Activated naive CD4-positive, alpha-beta T cell treated with anti-CD3 and anti-CD28 coated beads, Interleukin-2, amount 50 U/mL, for 16 hours (primary cell): ENCODE measurements around the gene MYOT.
"Not testable (repeated sequence)": the region's sequence is repeated elsewhere in the genome, so short reads cannot be mapped to it uniquely, and the experiment has no call there.

ENCODE experiments used
- DNase-seq: peaks from one replicate; pipeline ENCODE4 v3.0.0-alpha.2; 2020

Gene MYOT, protein sequence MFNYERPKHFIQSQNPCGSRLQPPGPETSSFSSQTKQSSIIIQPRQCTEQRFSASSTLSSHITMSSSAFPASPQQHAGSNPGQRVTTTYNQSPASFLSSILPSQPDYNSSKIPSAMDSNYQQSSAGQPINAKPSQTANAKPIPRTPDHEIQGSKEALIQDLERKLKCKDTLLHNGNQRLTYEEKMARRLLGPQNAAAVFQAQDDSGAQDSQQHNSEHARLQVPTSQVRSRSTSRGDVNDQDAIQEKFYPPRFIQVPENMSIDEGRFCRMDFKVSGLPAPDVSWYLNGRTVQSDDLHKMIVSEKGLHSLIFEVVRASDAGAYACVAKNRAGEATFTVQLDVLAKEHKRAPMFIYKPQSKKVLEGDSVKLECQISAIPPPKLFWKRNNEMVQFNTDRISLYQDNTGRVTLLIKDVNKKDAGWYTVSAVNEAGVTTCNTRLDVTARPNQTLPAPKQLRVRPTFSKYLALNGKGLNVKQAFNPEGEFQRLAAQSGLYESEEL

DNA sequence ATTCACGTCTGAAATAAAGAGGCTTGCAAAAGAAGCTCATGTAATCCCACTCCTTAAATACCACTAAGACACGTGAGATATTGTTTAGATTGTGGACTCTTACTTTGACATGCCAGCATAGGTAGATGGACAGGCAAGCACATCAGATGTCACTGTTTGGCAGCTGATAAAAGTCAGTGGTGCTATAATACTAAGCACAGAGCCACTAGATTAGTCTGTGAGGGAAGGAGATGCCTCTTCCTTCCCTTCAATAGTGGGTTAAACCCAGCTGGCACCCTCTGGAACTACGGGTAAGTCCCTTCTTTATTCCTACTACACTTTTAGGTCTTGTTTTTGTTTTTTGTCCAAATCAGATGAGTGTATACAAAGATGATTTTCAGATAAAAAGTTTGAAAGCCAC is at the start of gene MYOT:
Gene MYOT, plus strand, starts transcription at position 197 of the 400 bp plus-strand sequence. CDS start 2,792 bp downstream, outside the sequence.
- no peak for DNase-seq

DNA sequence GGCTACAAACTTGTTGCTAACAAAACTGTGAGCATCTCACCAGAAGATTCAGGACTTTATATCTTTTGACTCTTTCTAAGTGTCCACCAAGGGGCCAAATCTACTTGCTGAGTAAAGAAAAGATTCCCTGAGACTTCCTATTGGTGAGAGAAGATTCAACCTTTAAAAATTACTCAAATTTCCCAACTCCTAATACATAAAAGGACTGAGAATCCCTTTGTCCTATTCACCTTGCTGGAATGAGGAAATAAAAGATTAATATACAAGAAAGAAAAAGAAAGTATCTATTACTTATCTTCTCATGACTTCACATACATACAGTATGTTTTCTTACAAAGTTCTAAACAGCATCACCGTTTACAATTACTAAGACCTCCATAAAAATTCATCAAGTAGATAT is 47.9 kb upstream of the MYOT start:
- DNase-seq: no peak

DNA sequence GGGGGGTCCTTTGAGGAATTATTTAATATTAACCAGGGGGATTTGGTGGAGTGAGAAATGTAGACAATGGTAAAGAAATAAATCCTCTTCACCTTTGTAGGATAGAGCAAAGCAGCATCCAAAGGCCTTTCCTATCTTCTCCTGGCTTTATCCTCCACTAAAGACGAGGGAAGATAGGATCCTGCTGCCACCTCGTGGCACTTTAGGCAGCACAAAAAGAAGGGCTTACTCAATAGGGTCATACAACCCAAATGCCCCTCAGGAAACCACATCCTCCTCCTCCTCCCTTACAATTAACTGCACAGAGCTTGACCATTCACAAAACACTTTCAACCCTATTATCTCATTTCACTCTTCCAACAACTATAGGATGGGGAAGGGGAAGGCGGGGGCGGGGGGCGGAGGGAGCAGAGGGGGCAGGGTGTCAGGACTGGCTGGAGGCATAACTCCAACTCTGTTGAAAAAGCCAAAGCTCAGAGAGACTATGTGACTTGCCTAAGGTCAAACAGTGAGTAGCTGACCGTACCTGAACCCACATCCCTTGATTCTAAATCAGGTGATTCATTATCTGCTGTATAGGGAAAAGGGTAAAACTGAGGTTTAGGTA is 45.4 kb upstream of the MYOT start:
- DNase-seq: no peak

DNA sequence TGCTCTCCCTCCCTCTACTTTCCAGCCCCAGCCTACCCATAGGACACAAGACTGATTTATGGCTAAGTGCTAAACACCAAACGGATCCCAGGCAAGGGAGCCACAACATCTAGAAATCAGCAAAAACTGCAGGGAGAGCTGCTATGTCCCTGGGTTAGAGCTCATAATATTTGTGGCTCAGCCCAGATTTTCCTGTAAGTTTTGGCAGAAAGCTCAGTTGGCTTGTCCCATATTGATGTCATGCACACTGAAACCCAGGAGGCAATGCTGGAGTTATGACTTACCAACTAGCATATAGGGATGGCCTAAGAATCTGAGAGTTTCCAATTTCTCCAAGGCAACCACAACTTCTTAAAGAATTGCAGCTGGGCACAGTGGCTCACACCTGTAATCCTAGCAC is 44.7 kb upstream of the MYOT start:
- no peak for DNase-seq

DNA sequence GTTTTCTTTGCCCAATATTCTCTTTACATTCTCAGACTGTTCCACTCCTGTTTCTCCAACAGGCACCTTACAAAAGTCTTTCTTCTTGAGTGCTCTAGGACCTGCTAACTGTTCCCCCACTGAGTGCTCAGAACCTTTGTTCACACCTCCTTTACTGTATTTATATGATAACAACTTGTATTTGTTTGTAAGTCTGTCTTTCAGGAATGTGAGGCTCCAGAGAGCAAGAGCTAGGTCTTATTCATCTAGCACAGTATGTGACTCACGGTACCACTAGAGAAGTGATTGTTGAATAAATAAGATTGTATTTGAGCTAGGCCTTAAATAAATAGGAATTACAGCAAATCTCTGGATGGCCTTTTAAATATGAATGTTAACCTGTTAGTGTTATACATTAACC is 42.5 kb upstream of the MYOT start:
- no peak for DNase-seq

DNA sequence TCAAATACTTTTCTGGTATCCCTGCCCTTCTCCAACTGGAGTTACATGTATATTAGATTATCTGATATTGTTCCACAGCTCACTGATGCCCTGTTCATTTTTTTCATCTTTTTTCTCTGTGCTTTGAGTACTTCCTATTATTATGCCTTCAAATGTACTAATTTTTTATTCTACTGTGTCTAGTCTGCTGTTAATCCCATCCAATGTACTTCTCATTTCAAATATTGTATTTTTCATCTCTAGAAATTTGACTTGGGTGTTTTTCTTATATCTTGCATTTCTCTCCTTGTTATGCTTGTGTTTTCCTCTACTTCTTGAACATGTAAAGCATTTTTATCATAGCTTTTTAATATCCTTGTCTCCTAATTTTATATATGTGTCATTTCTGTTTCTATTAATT is 41.6 kb upstream of the MYOT start:
- no peak for DNase-seq

DNA sequence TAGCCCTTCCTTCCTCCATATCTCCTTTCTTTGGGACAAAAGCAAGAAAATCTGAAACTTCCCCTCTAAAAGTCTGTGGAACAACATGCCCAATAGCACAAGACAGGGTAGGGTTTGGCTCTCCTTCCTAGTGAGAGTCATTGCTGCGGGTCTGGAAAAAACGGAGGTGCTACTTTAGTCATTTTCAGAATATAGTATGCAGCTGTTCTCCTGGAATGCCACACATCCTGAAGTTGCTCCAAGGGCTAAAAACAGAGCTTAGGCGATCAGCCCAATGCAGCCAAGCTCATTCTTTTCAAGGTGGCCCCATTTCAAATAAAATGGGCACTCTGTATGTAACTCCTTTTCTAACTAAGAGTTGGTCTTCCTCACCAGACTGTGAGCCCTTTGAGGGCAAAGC is 39.5 kb upstream of the MYOT start:
- DNase-seq: no peak

DNA sequence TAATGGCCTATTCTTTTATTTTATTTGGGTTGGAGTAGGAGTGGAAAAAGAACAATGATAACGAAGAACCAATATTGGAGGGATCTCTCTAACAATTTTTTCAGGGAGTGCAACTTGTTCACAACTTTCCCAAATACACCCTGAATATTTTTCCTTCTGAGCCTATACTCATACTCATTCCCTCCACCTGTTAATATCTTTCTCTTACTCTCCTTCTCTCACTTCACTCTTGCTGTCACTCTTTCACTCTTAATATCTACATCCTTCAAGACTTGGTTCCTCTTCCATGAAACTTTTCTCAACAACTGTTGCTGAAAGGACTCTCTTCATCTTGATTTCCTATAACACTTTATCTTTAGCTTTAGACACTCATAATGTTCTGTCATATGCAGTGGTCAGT is 39.0 kb upstream of the MYOT start:
- DNase-seq: no peak

DNA sequence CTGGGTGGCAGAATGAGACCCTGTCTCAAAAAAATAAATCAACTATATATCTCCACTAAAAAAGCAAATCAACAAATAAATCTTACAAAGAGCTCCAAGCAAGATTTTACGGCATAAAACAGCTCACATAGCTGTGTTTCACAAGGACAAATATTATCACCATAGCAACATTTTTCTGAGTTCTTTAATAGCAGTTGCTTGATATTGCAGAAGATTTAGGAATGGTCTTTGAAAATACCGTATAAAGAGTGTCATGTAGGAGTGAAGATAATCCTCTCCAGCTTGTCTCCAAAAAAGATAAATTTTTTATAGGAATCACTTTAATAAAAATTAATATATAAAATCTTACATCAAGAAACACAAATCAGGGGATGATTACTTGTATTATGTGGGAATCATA is 36.6 kb upstream of the MYOT start:
- DNase-seq: no peak

DNA sequence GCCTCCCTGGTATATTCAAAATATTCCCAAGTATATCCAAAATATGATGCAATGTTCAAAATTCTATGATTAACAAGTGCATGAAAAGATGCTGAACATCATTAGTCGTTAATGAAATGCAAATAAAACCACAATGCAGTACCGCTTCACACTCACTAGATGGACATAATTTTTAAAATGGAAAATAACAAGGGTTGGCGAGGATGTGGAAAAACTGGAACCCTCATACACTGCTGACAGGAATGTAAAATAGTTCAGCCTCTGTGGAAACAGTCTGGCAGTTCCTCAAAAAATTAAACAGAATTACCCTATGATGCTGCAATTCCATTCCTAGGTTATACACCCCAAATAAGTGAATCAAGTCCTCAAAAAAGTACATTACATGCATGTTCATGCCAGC is 36.1 kb upstream of the MYOT start:
- no peak for DNase-seq

DNA sequence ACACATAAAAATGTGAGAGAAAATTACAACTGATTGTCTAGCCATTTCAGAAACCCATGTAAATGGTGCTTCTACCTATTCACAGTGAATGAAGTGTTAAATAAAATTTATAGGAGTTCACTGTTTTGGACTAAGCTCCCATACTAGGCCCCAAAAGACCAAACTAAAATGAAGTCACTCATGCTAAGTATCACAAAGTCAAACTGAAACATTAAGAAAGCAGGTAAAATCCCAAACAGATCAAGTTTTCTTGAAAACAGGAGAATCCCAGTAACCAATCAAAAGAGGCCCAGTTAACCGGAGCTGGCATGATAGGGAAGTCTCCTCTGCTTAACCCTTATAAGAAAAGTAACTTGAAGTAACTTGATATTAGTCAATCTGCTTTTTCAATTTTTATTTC is 35.2 kb upstream of the MYOT start:
- no peak for DNase-seq

DNA sequence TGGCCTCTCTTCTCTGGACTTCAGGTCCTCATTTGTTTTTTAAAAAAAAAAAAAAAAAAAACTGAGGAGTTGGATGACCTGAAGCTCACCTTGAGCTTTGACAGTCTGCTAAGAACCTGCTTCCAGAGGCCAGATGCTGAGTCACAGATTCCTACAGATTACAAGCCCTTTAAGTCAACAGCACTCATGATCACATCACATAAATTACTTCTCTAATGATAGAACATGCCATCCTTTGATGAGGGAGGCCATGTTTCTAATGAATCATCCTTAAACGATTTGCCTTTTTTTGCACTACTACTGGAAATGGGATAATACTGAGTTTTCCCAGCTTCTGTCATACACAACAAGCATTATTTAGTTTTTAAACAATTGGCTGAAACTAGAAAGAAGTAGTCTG is 34.2 kb upstream of the MYOT start:
- DNase-seq: no peak

DNA sequence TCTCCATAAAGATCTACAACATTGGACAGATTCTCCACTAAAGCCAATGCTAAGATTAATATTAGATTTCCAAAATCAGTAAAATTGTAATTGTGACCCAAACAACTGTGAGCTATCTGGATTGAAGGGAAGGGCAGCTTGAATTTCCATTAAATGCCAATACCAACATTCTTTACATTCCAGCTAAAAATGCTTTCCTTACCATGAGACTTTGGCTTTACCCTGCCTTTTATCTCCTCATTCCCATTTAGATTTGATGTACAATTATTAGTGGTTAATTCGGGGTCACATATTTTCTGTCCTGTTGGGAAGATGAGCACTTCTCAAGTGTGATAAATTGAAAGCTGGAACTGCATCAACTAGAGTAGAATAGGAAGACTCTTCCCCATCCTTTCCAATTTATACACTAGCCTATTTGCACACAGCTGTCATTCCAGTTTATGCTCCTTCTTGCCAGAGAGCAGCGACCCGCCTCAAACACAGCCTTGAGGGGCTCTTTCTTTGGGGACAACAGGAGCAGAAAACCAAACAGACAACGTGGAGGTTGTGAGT is 33.1 kb upstream of the MYOT start:
- no peak for DNase-seq

DNA sequence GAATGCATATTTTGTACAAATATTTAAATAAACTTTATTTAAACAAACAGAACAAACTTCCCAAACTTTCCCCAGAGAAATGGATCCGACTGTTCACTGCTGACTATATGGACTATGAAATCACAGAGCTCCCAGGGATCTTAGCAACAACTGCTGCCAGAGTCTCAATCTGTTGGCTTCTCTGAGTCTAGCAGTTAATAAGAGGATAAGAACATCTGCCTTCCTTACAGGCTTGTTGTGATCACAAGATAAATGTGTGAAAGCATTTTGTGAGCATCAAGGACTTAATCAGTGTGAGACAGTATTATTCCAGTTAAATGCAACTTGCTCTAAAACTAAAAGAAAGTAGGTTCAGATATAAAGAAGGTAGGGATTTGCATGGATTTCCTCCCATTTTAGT is 31.4 kb upstream of the MYOT start:
- DNase-seq: no peak

DNA sequence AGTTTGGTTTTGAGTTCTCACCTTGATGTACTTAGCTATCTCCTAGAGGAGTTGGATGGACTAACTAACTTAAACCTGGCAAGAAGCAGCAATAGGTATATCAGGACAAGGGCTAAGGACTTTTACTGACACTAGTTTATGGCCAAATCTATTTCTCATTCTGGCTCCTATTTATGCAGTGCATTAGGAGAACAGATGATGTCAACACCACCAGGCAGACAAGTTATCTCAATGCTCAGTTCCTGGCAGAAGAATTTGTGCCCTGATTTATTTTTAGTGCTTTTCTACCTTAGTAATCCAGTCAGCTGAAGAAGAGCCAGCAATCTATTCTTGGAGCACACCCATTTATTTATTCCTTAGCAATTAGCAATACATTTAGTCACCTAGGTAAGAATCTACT is 30.7 kb upstream of the MYOT start:
- DNase-seq: no peak

DNA sequence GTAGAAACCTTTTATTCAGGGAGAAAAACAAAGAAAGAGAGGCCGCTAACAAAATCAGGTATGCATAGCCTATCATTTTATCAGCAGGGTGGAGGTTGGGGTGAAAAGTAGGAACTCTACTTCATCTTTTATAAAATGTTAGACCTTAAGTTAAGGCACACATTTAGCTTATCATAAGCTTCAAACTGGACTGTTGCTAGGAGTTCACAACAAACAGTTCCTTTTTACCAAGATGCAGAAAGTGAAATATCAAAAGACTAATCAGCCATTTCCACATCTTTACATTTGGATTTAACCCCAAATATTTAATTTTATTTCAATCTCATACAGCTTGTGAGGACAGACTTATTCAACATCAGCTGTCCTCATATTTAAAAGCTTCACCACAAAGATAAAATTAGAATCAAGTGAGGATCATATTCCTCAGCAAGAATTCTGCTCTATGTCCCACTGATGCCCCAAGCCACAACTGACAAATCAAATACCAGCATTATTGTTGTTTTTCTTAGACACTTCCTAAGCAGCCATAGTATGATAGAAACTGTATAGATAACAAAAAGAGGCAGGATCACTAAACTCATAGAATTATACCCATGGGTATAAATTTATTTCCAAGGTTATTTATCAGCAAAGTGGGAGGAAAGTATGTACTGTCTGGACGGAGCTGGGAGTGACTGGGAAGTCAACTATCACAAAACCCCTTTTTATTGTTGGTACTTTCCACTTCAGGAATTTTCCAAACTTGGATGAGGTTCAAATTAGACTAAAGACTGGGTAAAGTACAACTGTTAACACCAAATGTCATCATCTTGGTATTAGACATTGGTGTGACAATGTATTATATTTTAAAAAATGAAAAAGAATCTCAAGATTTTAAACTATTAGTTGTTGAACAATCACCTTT is 29.9 kb upstream of the MYOT start:
- DNase-seq: no peak

DNA sequence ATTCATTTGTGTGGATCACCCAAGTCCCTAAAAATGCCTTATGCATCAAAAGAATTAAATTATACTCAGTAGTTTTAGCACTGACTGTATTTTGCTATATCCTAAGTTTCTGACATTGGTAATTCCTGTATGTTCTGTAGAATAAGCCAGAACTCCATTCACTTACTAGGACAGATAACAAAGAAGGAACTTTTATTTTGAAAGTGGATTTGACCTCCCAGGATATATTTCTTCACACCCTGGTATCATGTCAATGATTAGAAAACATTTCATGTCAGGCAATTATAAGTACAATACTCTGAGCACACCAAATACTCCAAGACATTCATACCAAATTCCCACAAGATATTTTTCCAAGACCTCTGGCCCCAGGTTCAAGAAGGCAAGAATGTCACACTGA is 28.7 kb upstream of the MYOT start:
- no peak for DNase-seq

DNA sequence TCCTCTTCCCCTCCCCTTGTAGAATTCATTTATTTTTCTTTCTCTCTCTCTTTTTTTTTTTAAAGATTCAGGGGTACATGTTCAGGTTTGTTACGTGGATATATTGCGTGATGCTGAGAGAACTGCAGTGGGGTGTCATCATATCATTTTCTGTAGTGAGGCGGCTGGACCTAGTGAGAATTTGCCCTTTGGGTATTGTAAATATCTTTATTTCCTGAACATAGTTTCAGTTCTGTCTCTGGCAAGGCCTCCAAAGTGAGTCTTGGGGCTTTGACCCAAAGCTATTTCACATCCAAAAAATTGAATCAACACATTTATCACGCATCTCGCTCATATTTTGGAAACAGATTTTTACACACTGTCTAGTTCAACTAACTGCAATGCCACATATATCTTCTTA is 25.4 kb upstream of the MYOT start:
- no peak for DNase-seq

DNA sequence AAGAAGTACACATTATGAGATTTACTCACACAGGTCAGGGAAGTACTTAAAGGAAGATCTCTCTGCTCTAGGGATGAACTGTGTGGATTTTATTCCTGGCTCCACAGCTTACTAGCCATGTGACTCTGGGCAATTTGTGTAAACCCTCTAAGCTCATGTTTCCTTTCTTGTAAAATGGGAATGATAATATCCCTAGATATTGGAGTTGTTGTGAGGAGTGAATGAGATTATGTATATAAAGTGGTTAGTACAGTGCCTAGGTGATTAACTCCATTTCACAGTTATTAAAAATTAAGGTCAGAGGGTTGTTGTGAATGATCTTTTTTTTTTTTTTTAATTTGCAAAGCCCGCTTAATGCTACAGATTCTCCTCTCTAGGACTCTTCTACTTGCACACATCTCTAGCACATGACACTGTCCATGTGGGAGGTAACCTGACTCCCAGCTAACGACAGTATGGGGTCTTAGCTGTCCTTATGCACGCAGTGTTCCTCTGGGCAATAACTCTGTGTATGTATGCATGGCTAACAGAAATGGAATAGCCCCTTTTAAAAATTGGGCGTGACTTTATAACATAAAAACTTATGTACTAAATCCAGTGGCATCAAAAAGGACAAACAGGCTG is 23.9 kb upstream of the MYOT start:
- DNase-seq: no peak

DNA sequence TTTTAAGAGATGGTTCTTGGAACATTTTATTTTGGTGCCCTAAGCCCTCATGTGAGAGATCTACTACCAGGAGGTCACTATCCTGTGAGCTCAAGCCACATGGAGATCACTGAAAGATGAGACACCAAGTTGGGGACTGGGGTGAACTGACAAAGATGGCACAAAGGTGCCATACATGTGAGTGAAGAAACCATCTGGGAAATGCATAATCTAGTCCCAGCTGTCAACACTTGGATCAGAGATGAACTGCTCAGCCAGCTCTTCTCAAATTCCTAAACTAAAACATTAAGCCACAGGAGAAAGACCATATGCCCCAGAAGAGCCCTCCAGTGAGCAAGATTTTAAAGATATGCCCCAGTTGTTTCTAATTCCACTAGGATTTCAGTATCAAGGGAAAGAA is 22.2 kb upstream of the MYOT start:
- DNase-seq: no peak

DNA sequence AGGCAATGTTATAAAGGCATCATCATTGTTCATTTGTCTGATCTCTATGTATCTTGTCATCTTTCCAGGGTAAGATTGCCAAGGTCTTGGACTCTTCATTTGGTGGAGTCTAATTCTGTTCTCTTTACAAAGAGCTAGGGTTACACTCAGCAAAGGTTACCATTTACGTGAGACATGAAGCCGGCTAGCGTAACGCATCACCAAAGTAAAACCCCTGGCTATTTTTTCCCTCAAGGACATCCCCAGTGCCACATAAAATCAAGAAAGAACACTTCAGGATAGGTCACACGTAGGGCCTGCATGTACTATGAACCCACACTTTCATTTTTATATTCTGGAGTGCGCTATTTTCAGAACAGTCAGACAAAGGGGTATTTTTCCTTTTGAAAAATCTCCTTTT is 20.0 kb upstream of the MYOT start:
- no peak for DNase-seq

DNA sequence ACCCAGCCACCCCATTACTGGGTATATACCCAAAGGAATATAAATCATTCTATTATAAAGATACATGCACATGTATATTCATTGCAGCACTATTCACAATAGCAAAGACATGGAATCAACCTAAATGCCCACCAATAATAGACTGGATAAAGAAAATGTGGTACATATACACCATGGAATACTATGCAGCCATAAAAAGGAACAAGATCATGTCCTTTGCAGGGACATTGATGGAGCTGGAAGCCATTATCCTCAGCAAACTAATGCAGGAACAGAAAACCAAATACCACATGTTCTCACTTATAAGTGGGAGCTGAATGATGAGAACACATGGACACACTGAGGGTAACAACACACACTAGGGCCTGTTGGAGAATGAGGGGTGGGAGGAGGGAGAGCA is 14.5 kb upstream of the MYOT start:
- DNase-seq: not testable (repeated sequence)

DNA sequence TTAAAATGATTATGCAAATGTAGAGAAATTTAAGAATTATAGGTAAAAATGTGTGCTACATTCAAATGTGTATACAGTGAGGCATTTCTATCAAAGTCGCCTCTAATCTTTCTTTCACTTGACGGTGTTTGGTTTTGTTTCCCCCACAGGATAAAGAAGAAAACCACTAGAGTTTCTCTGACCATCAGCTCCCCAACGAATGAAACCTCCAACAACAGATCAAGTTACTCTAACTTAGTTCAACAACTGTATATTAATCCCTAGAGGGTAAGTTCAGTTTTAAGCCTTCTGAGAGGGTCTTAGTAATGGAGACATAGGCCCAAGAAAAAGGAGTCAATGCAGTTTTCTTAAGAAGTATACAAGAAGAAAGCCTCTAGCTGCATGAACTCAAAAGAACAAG is 11.5 kb upstream of the MYOT start:
- no peak for DNase-seq
